Skeletal muscle tissue (tissue), 4 donors: ENCODE measurements around the gene IL37. TPM values are rescaled to one million over a fixed set of nuclear protein-coding genes. Genes with fewer than 3 reads are reported as not detected.
"Not testable (repeated sequence)": the region's sequence is repeated elsewhere in the genome, so short reads cannot be mapped to it uniquely, and the experiment has no call there.

ENCODE experiments used
- H3K27ac ChIP-seq: one replicate; pipeline ENCODE4 v1.7.0; 2013; ENCODE audit warnings: mild to moderate bottlenecking, low read depth, low read length, inconsistent platforms
- H3K27me3 ChIP-seq, 3 donors: one replicate each; pipeline ENCODE4 v1.7.0; 2013; ENCODE audit warnings: low read length in 3 of 3; ENCODE audit not compliant: control insufficient read depth in 3 of 3, insufficient read depth in 3 of 3
- H3K36me3 ChIP-seq, 3 donors: one replicate each; pipeline ENCODE4 v1.7.0; 2013; ENCODE audit warnings: low read length in 3 of 3; ENCODE audit not compliant: control insufficient read depth in 3 of 3, insufficient read depth in 3 of 3
- H3K4me1 ChIP-seq, 3 donors: one replicate each; pipeline ENCODE4 v1.7.0; 2013; ENCODE audit warnings: low read length in 3 of 3, mild to moderate bottlenecking in 3 of 3; ENCODE audit not compliant: control insufficient read depth in 3 of 3, insufficient read depth in 3 of 3
- H3K4me3 ChIP-seq, 3 donors: one replicate each; pipeline ENCODE4 v1.7.0; 2013; ENCODE audit warnings: low read length in 3 of 3
- H3K9ac ChIP-seq, 3 donors: one replicate each; pipeline ENCODE4 v1.7.0; 2013; ENCODE audit warnings: low read length in 3 of 3, mild to moderate bottlenecking in 3 of 3, moderate library complexity in 2 of 3, low read depth in 1 of 3
- H3K9me3 ChIP-seq, 3 donors: one replicate each; pipeline ENCODE4 v1.7.0; 2013; ENCODE audit warnings: low read length in 3 of 3; ENCODE audit not compliant: control insufficient read depth in 3 of 3
- total RNA-seq: library from RNA; depleted of rRNA; stranded (reverse); fragments of >200 nt; gene quantifications from one replicate; pipeline ENCODE4 v1.2.3, GENCODE V29; 2014
- donor health status: Osteomylitis.

The IL37 gene
- total RNA-seq, 1 donor from 2014 or later: not detected

DNA sequence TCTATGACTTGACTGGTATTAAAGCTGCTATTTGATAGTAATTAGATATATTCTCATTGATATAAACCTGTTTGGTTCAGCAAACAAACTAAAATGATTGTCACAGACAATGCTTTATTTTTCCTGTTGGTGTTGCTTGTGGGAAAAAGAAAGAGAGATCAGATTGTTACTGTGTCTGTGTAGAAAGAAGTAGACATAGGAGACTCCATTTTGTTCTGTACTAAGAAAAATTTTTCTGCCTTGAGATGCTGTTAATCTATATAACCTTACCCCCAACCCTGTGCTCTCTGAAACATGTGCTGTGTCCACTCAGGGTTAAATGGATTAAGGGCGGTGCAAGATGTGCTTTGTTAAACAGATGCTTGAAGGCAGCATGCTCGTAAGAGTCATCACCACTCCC is 23.2 kb downstream of the IL37 start:
- not testable (repeated sequence) for H3K4me3 ChIP-seq, H3K4me1 ChIP-seq, H3K9ac ChIP-seq, H3K9me3 ChIP-seq, H3K27me3 ChIP-seq, H3K27ac ChIP-seq, H3K36me3 ChIP-seq

DNA sequence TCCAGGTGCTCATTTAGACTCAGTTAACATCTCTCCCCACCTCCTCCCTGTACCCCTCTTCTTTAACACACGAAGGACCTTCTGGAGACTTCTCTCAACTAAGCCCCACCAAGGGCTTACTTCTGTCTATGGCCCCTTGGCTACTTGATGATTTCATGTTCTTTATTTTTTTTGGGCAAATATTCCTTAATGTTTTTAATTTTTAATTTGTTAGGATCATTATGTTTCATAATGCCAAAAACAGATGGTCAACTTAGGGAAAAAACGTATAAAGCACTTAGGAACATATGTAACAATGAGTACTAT is 25.9 kb downstream of the IL37 start:
- Histone ChIP-seq H3K4me1 (no peaks in the 10 kb centered on the region), H3K27ac (no peak overlapping the region), H3K36me3 (no peaks in the 10 kb centered on the region), H3K4me3 (no peak overlapping the region), H3K27me3 (peaks cover 0 to 7% (median 0%) of the 10 kb centered on the region in 3 donors), H3K9me3 (peaks cover 0 to 2% (median 0%) of the 10 kb centered on the region in 3 donors), H3K9ac (no peak overlapping the region)

DNA sequence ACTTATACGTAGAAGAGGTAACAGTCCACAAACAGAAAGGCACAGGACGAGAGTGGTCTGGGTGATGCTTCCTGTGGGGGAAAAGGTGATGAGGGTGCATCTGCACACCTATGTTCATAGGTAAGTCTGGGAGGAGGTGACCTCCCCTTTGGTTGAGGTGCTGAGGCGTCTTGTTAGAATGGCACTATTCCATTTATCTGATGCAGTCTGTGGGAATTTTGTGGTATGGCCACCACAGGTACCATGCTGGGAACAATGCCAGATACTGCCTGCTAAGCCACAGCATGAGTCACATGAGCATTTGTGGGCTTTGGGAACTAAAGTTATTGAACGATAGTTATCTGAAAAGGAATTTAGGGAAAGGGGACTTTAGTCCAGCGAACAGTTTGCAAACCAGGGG is 27.9 kb downstream of the IL37 start:
- no peaks in the 10 kb centered on the region for H3K36me3 ChIP-seq
- no peak overlapping the region for H3K27ac ChIP-seq
- H3K4me1 ChIP-seq: no peaks in the 10 kb centered on the region
- H3K9me3 ChIP-seq: peaks cover 0 to 2% (median 0%) of the 10 kb centered on the region in 3 donors
- no peak overlapping the region for H3K9ac ChIP-seq
- H3K4me3 ChIP-seq: no peak overlapping the region
- peaks cover 0 to 4% (median 0%) of the 10 kb centered on the region in 3 donors for H3K27me3 ChIP-seq

DNA sequence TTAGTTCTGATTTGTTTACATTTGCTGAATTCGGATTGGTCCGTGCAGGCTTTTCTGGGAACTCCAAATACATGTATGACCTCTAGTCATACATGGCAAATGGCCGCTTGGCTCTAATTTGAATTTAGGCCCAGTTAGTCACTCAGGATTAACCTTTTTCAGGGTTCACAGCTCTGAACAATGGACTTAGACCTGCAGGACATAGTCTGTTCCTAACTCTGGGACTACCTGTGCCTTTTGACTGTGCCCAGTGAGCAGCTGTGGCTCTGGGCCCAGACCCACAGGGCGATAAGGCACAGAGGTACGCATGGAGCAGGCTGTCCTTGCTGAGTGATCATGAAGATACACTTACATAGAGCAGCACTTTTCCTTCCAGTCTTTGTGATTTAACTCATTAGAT is 28.5 kb downstream of the IL37 start:
- H3K4me3 ChIP-seq: no peak overlapping the region
- H3K27ac ChIP-seq: no peak overlapping the region
- no peaks in the 10 kb centered on the region for H3K36me3 ChIP-seq
- no peaks in the 10 kb centered on the region for H3K4me1 ChIP-seq
- peaks cover 0 to 4% (median 0%) of the 10 kb centered on the region in 3 donors for H3K27me3 ChIP-seq
- peaks cover 0 to 2% (median 0%) of the 10 kb centered on the region in 3 donors for H3K9me3 ChIP-seq
- H3K9ac ChIP-seq: no peak overlapping the region

DNA sequence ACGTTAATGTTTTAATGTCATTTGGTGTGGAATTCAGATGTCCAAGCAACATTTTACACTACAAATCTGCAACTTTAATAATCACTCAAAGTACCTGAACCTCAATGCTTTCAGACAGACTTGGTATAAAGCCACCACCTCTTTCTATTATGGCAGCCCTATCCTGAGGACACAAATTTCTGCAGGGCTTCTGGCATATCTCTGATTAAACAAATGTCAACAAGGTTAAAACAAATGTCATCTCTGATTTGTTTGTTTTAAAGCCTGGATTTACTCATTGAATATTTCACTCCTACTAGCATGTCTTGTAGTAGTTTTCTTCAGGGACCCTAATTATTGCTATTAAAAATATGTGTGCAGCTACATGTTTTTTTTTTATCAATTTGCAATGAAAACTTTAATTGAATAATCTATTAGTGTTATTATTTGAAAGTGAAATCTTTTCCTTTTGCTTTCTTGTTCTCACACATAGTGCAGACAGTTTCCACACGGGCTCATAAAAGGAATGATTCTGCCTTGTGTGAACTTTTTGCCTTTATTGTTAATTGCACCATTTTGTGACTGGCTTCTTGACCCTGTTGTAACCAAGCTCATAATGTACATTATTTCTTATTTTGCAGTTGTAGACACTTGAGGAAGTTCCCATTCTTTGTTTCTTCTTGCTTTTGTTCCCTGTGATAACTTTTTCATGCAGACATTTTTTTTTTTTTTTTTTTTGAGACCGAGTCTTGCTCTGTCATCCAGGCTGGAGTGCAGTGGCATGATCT is 30.1 kb downstream of the IL37 start:
- Histone ChIP-seq H3K4me3 (no peak overlapping the region), H3K9ac (no peak overlapping the region)

DNA sequence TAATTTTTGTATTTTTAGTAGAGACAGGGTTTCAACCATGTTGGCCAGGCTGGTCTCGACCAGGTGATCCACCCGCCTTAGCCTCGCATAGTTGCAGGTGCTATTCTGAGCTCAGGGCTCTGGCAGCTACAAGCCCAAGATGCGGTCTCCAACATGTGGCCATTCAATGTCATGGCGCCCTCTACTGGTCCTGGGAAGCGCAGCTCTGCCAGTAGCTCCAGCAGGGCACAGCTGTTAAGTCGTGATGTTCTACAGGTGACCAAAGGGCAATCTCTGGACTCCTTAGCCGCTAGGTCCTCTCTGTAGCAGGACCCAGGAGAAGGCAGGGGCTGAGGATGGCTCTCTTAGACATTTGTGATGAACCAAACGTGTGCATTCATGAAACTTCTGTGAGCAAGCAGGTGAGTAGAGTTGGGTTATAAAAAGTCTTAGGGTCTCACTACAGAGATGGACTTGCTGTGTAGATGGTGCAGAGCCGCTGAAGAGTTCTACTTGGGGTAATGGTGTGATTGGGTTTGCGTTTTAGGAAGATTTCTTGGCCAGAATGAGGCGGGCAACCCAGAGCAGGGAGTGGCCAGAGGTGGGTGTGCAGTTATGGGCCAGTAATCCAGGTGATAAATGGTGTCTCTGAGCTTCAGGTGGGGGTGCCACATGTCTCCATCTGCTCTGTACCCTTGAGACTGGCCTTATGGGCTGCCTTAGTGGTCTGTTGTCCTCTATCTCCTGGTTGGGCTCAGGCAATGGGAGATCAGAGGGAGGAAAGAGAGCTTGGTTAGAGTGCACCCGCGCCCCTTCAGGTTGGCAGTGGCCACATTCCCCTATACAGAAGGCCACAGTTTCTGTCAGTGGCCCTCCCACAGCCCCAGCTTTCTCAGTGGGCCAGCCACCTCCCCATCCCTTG is 31.0 kb downstream of the IL37 start:
- H3K27me3 ChIP-seq: no peaks in the 10 kb centered on the region
- H3K4me1 ChIP-seq: no peaks in the 10 kb centered on the region
- no peak overlapping the region for H3K4me3 ChIP-seq
- no peaks in the 10 kb centered on the region for H3K36me3 ChIP-seq
- H3K9ac ChIP-seq: no peak overlapping the region
- peaks cover 10 to 16% (median 10%) of the 10 kb centered on the region in 3 donors for H3K9me3 ChIP-seq
- H3K27ac ChIP-seq: no peak overlapping the region

More for the DNA sequence above, 30.1 kb downstream of the IL37 start:
- Histone ChIP-seq H3K9me3 (peaks cover 6 to 11% (median 10%) of the 10 kb centered on the region in 3 donors), H3K36me3 (no peaks in the 10 kb centered on the region), H3K27ac (no peak overlapping the region), H3K27me3 (peaks cover 0 to 3% (median 0%) of the 10 kb centered on the region in 3 donors), H3K4me1 (no peaks in the 10 kb centered on the region)

DNA sequence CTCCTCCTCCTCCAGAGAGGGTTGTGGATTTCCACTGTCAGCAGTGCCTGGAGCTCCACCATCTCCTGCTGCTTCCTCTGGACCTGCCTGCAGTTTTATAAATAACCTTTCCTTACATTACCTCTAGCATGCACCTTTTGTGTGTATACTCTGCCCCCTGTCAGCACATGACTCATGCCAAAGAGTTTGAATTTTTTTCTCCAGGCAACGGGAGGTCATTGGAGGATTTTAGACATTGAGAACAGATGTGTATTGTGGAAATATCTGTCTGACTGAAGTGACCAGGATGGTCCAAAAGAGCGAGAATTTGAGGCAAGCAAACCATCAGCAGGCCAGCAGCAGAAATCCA is 31.7 kb downstream of the IL37 start:
- Histone ChIP-seq H3K9me3 (peaks cover 10 to 22% (median 13%) of the 10 kb centered on the region in 3 donors), H3K36me3 (no peaks in the 10 kb centered on the region), H3K27me3 (no peaks in the 10 kb centered on the region), H3K9ac (no peak overlapping the region), H3K4me3 (no peak overlapping the region), H3K4me1 (no peaks in the 10 kb centered on the region), H3K27ac (no peak overlapping the region)

DNA sequence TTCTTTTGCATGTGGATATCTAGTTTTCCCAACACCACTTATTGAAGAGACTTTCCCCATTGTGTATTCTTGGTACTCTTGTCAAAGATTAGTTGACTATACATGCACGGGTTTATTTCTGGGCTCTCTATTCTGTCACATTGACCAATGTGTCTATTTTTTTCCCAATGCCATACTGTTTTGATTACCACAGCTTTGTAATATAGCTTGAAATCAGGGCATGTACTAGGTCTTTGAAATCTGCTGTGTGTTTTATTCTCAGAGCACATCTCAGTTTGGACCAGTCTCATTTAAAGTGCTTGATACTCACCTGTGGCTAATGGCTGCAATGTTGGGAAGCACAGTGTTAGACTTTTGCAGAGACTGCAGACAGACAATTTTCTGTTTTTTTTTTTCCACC is 34.0 kb downstream of the IL37 start:
- Histone ChIP-seq H3K4me1 (no peaks in the 10 kb centered on the region), H3K4me3 (no peak overlapping the region), H3K9ac (no peak overlapping the region), H3K36me3 (no peaks in the 10 kb centered on the region), H3K9me3 (peaks cover 10 to 22% (median 16%) of the 10 kb centered on the region in 3 donors), H3K27me3 (no peaks in the 10 kb centered on the region), H3K27ac (no peak overlapping the region)

DNA sequence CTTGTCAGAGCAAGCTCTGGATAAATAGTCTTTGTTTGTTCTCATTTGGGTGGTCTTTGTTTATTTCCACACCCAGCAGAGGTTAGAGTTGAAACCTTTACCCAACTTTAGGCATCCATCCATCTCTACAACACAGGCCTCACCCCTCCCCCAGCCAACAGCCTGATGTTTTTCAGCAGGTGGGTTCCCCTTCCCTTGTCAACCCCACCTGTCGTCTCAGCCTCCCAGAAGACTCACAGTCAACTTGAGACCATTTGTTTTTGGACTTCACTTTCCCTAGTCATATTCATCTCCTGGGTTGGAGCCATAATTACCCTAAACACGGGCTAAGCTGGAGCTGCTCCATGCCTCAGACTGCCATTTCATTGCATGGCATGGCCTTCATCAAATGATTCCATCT is 35.1 kb downstream of the IL37 start:
- peaks cover 10 to 22% (median 16%) of the 10 kb centered on the region in 3 donors for H3K9me3 ChIP-seq

DNA sequence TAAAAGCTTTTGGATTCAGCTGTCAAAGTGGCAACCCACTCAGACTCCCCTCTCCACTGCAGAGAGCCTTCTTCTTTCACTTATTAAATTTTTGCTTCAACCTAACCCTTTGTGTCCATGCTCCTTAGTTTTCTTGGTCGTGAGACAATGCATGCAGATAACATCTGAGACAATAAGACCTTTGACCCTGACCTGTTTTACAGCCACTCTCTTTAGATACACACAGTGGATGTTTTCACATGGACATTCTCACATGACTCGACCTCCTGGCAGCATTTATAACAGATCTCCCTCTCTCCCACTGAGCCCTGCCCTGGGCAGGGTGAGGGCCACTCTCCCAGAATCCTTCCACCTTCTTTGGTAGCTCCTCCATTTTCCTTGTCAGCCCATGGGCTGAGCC is 36.4 kb downstream of the IL37 start:
- no peaks in the 10 kb centered on the region for H3K36me3 ChIP-seq
- no peak overlapping the region for H3K9ac ChIP-seq
- no peaks in the 10 kb centered on the region for H3K27me3 ChIP-seq
- H3K9me3 ChIP-seq: peaks cover 10 to 22% (median 14%) of the 10 kb centered on the region in 3 donors
- H3K27ac ChIP-seq: no peak overlapping the region
- H3K4me1 ChIP-seq: no peaks in the 10 kb centered on the region
- no peak overlapping the region for H3K4me3 ChIP-seq

More for the DNA sequence above, 35.1 kb downstream of the IL37 start:
- no peaks in the 10 kb centered on the region for H3K27me3 ChIP-seq
- H3K36me3 ChIP-seq: no peaks in the 10 kb centered on the region
- no peaks in the 10 kb centered on the region for H3K4me1 ChIP-seq
- no peak overlapping the region for H3K4me3 ChIP-seq
- H3K9ac ChIP-seq: no peak overlapping the region
- no peak overlapping the region for H3K27ac ChIP-seq
